T-helper 2 cell treated with Interferon-gamma antibody and Interleukin-4, amounts not matched to agents 5 μg/mL and 100 μg/mL, for 36 hours (primary cell): Measurements from ENCODE around the gene MSI2.

Experiments
- DNase-seq: peaks from one replicate; pipeline ENCODE4 v3.0.0; 2021; ENCODE audit warnings: low spot score
- H3K27ac Mint-ChIP-seq: one replicate; pipeline ENCODE4 v1.8.0; 2021; ENCODE audit warnings: mild to moderate bottlenecking, mixed read lengths
- H3K27me3 Mint-ChIP-seq: one replicate; pipeline ENCODE4 v1.8.0; 2021; ENCODE audit warnings: low read depth, mixed read lengths
- H3K36me3 Mint-ChIP-seq: one replicate; pipeline ENCODE4 v1.8.0; 2021; ENCODE audit warnings: low read depth, mixed read lengths
- H3K4me1 Mint-ChIP-seq: one replicate; pipeline ENCODE4 v1.8.0; 2021; ENCODE audit warnings: low read depth, mixed read lengths
- H3K4me3 Mint-ChIP-seq: one replicate; pipeline ENCODE4 v1.8.0; 2022; ENCODE audit warnings: mild to moderate bottlenecking, moderate library complexity, mixed read lengths
- H3K9me3 Mint-ChIP-seq: one replicate; pipeline ENCODE4 v1.8.0; 2021; ENCODE audit warnings: mixed read lengths

Gene MSI2

DNA sequence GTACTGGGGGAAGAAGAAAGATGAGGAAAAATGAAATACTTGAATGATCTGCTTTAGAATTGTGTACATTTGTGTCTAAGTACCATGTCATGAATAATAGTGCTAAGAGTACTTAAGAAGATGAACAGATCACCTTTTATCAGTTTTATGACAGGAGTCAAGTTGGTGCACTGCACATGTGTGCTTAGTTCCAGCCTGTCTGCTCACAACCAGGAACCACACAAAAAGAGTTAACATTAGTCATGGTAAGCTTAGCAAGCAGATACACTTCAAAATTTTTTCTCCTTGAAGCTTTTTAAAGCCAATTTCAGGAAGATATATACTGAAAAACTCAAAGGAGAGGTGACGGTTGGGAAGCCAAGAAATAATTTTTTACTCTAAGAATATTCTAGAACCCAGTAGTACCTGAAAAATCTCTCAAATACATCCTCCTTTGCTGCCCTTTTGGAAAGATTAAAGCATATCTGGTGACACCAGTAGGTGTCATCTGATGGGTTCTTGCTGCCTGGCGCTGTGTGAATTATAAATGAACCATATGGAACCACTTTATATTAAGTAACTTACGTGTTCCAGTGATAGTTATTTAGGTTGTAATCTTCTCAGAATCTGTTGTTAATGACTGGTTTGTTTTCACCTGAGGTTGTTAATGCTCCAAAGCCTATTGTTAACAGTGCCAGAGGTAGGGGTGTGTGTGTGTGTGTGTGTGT lies 93.4 kb downstream of the MSI2 start:
- DNase-seq, result no peak
- H3K9me3 Mint-ChIP-seq, result no peaks in the 10 kb centered on the region
- H3K4me3 Mint-ChIP-seq, result no peak overlapping the region
- H3K4me1 Mint-ChIP-seq, result peaks cover 16% of the 10 kb centered on the region
- H3K36me3 Mint-ChIP-seq, result peaks cover 52% of the 10 kb centered on the region
- no peak overlapping the region for H3K27ac Mint-ChIP-seq
- no peaks in the 10 kb centered on the region for H3K27me3 Mint-ChIP-seq

DNA sequence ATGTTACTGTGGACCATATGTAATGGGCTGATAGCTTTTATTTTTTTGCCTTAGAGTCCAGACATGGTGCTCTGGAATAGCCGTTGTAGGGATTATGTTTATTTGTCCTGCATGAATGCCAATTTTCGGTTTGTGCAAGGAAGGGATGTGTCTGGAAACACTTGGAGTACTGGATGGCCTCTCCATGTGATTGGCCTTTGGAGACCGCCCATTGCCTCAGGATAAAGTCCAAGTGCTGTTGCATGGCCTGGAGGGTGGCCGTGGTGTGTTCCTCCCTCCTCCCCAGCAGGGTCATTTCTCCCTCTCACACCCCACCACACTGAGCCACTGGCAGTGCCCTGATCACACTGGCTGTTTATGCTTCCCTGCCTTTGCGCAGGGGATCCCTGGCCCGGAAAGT lies 93.9 kb downstream of the MSI2 start:
- Mint-ChIP-seq H3K4me1 (peaks cover 20% of the 10 kb centered on the region), H3K9me3 (no peaks in the 10 kb centered on the region), H3K36me3 (peaks cover 52% of the 10 kb centered on the region), H3K27me3 (no peaks in the 10 kb centered on the region), H3K27ac (no peak overlapping the region), H3K4me3 (no peak overlapping the region)
- DNase-seq, result no peak

DNA sequence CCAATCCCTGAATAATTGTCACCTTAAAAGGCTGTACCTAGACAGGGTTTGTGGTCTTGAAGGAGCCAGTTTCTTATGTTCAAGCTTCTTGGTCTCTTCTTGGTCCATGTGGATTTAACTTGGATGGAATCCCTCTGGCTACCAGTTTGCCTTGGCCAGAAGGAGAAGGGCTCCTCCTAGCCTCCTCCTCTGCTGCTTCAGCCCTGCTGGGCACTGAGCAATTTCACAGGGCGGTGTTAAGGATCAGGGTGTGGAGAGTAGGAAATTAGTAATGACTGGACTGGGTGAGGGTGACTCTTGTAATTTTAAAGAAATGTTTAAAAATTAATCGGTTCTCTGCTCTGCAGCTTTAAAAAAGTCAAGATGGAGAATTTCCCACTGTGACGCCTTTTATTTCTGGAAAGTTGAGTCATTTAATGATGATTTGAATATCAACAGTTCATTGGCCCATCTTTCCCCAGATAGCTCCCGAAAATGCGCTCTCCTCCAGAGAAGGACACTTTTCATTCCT lies 96.4 kb downstream of the MSI2 start:
- H3K4me1 Mint-ChIP-seq, result peaks cover 40% of the 10 kb centered on the region
- DNase-seq, result no peak
- no peaks in the 10 kb centered on the region for H3K27me3 Mint-ChIP-seq
- no peak overlapping the region for H3K27ac Mint-ChIP-seq
- no peak overlapping the region for H3K4me3 Mint-ChIP-seq
- no peaks in the 10 kb centered on the region for H3K9me3 Mint-ChIP-seq
- peaks cover 50% of the 10 kb centered on the region for H3K36me3 Mint-ChIP-seq

DNA sequence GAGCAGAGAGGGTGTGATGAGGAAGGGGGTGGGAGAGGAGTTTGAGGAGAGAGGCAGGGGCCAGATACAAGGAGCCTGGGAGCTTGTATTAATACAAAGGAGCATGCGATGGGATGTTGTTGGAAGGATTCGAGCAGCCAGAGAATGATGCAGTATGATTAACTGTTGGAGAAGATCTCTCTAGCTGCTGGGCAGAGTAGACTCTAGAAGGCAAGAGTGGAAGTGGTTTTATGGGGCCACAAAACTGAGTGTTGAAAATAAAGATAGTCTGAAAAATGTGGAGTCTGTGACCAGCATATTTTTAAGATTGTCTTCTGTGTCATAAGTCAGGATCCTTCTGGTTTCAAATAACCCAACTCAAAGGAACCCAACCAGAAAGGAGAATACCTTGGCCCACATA lies 98.3 kb downstream of the MSI2 start:
- no peak for DNase-seq
- H3K9me3 Mint-ChIP-seq, result no peaks in the 10 kb centered on the region
- H3K27me3 Mint-ChIP-seq, result no peaks in the 10 kb centered on the region
- peak overlapping the region; percentile 54 for H3K27ac Mint-ChIP-seq
- H3K4me1 Mint-ChIP-seq, result peaks cover 49% of the 10 kb centered on the region
- H3K36me3 Mint-ChIP-seq, result peaks cover 32% of the 10 kb centered on the region
- H3K4me3 Mint-ChIP-seq, result peak overlapping the region; percentile 52

DNA sequence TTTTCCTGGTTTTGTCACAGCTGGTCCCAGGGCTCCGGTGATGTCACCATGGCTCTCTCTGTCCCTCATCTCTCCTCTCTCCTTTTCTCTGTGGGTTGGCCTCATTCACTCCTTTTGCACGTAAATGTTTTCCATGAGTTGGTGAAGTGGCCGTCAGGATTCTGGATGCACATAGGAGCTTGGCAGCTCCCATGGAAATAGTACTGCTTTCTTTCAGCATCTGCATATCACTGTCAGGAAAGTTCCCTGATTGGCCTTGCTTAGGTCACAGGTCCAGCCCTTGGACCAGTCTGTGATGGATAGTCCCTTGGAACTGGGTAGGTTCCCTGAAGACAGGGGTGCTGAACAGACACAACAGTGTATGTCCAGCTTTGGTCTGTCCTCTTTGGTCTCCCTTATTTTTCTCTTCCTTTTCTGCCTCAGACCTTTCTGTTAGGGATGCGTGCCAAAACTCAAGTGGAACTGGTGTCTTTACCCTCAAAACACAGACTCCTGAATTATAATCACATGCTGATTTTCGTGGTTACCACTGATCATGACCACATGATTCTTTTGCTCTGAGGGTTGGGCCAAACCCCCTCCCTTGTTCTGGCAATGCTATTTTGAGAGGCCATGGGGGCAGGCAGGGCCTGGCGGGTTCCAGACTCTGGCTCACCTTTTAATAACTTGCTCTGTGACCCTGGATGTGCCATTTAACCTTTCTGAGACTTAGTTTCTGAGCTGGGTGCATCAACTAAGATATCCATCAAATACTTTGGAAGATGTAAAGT lies 99.0 kb downstream of the MSI2 start:
- Mint-ChIP-seq H3K4me3 (peak overlapping the region; percentile 33), H3K27me3 (no peaks in the 10 kb centered on the region), H3K36me3 (peaks cover 29% of the 10 kb centered on the region), H3K9me3 (no peaks in the 10 kb centered on the region), H3K4me1 (peaks cover 49% of the 10 kb centered on the region), H3K27ac (peak overlapping the region; percentile 58)
- no peak for DNase-seq

DNA sequence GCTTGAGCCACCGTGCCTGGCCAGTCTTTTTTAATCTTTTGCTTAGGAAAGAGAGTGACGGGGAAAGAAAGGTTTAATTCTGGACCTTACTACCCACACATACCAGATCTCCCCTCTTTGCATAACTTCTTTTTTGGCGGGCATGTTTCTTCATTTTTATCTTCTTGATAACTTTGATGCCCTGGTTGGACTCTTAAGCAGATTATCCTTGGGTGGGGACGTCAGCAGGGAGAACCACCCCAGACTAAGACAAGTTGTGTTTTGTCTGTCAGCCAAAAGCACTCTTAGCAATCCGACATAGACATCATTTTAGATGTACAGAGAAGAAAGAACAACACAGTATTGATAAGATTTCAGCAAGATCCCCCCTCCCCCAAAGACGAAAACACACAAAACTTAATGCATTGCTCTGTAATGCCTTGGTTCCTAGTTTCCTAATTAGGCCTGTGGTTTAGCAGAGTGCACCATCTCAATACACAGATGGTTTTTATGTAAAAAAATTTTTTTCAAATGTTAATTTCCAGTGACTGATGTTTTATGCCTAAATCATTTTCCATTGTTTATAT lies 99.9 kb downstream of the MSI2 start:
- Mint-ChIP-seq H3K27ac (peak overlapping the region; percentile 3), H3K36me3 (peaks cover 20% of the 10 kb centered on the region), H3K4me1 (peaks cover 49% of the 10 kb centered on the region), H3K9me3 (no peaks in the 10 kb centered on the region), H3K27me3 (no peaks in the 10 kb centered on the region), H3K4me3 (no peak overlapping the region)
- DNase-seq, result no peak

DNA sequence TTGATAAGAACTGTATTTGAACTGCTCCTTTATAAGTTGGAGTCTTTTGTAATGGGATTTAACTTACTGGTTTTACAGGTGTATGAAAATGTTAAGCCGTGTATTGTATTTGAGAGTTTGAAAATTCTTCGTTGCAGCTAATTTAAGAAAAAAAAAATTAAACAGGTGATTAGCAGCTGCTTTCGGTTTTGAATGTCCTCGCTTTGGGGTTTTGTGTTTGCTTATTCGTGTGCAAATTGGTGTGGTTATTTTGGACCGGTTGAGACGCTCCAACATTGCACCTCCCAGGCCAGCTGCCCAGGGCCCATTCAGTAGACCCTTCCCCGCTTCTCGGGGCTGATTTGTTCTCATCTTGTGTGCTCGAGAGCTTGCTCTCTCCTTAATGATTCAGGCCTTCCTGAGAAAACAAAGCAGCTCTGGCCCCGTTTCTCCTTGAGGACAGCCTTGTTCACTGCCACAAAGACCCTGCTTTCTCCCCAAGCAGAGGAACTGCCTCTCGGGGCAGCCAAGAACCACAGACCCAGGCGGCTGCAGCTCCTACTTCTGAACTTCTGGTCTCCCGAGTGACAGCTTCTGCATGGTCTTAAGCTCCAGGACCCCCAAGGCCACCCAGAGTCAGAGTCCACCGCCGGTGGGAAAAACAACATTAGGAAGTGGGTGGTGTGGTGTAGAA lies 100.5 kb downstream of the MSI2 start:
- H3K27me3 Mint-ChIP-seq, result no peaks in the 10 kb centered on the region
- no peak overlapping the region for H3K27ac Mint-ChIP-seq
- peaks cover 16% of the 10 kb centered on the region for H3K36me3 Mint-ChIP-seq
- H3K4me3 Mint-ChIP-seq, result peak overlapping the region; percentile 34
- no peaks in the 10 kb centered on the region for H3K9me3 Mint-ChIP-seq
- peaks cover 49% of the 10 kb centered on the region for H3K4me1 Mint-ChIP-seq
- DNase-seq, result no peak

DNA sequence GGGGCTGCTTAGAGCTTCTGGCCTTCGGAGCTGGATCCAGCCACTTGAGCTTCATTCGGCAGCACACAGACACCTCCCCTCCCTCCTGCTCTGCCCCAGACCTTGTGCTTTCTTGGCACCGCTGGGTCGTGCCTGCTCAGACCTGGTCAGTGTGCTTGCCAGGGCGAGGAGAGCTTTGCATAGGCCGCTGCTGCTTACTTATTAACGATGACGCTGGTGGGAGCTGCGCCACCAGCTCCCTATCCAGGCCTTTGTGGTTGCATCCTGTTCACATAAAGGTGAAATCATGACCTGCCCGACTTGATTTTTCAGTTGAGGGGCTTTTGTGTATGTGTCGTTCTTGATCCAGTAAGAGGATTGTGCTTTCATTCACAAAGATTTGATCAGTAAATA lies 101.1 kb downstream of the MSI2 start:
- DNase-seq, result no peak
- H3K36me3 Mint-ChIP-seq, result peaks cover 14% of the 10 kb centered on the region
- H3K27ac Mint-ChIP-seq, result no peak overlapping the region
- H3K9me3 Mint-ChIP-seq, result no peaks in the 10 kb centered on the region
- peak overlapping the region; percentile 56 for H3K4me3 Mint-ChIP-seq
- peaks cover 49% of the 10 kb centered on the region for H3K4me1 Mint-ChIP-seq
- H3K27me3 Mint-ChIP-seq, result no peaks in the 10 kb centered on the region

DNA sequence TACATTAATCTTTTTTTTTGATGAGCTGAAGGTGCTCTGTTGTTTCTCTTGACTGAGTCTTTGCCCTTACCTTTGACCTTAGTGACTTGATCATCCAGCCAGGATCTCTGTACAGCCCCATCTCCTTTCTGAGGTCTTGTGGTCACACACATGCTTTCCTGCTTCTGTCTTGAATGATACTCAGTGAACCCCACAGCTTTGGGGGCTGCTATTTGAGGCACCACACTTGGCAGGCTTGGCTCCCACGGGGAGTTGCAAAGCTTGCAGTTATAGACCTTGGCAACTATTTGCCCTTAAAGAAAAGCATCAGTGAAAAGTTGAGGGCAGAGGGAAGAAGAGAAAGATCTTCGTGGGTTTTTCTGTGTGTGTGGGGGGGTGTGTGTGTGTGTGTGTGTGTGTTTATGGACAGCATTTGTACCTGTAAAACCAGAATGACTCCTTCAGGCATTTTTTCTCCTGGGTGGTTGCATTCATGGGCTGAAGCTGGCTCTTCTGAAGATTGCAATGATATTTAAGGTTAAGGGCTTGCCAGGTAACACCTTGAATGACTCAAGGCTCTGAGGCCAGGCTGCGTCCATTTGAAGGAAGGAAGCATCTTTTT lies 101.6 kb downstream of the MSI2 start:
- peaks cover 16% of the 10 kb centered on the region for H3K36me3 Mint-ChIP-seq
- H3K4me1 Mint-ChIP-seq, result peaks cover 51% of the 10 kb centered on the region
- H3K27me3 Mint-ChIP-seq, result no peaks in the 10 kb centered on the region
- H3K27ac Mint-ChIP-seq, result peak overlapping the region; percentile 34
- H3K9me3 Mint-ChIP-seq, result no peaks in the 10 kb centered on the region
- H3K4me3 Mint-ChIP-seq, result peak overlapping the region; percentile 56
- peak; percentile 11 for DNase-seq

DNA sequence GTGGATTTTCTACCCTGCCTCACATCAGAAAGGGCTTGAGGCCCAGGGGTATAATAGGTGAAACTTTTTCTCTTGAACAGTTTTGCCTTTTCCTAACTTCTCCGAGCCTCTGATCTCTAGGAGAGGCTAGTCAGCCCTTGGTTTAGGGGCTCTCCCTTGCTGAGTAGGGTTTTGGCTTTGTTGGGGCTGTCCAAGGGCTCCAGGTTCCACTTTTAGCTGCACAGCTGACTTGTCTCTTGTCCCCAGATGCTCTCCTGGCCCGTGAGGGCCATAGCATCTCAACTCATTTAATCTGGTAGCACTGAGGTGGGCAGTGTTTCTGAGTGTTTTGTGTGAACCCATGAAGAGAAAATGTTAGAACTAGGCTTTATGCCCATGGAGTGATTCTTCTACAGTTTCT lies 103.9 kb downstream of the MSI2 start:
- no peak for DNase-seq
- H3K4me1 Mint-ChIP-seq, result peaks cover 35% of the 10 kb centered on the region
- no peak overlapping the region for H3K4me3 Mint-ChIP-seq
- H3K27ac Mint-ChIP-seq, result no peak overlapping the region
- H3K36me3 Mint-ChIP-seq, result peaks cover 8% of the 10 kb centered on the region
- H3K27me3 Mint-ChIP-seq, result no peaks in the 10 kb centered on the region
- no peaks in the 10 kb centered on the region for H3K9me3 Mint-ChIP-seq

DNA sequence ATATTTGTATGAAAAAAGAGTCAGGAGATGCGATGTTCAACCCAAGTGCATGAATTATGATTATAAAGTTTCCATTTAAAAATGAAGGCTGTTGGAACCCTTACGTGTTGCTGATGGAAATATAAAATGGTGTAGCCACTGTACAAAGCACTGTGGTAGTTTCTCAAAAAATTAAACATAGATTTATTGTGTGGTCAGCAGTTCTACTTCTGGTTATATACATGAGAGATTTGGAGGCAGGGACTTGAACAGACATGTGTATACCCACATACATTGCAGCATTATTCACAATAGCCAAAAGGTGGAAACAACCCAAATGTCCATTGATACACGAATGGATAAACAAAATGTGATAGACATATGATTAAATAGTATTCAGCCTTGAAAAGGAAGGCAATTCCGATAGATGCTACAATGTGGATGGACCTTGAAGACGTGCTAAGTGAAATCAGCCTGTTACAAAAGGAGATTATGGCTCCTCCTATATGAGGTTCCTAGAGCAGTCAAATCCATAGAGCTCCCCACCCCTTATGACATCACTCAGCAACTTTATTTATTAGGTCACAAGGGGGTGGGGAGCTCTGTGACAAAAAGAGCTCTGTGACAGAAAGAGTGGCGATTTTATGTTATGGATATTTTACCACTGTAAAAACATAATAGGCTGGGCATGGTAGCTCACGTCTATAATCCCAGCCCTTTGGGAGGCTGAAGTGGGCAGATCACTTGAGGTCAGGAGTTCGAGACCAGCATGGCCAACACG lies 106.7 kb downstream of the MSI2 start:
- no peaks in the 10 kb centered on the region for H3K9me3 Mint-ChIP-seq
- peaks cover 13% of the 10 kb centered on the region for H3K4me1 Mint-ChIP-seq
- no peaks in the 10 kb centered on the region for H3K27me3 Mint-ChIP-seq
- H3K36me3 Mint-ChIP-seq, result peaks cover 6% of the 10 kb centered on the region
- no peak for DNase-seq
- no peak overlapping the region for H3K27ac Mint-ChIP-seq
- H3K4me3 Mint-ChIP-seq, result no peak overlapping the region

DNA sequence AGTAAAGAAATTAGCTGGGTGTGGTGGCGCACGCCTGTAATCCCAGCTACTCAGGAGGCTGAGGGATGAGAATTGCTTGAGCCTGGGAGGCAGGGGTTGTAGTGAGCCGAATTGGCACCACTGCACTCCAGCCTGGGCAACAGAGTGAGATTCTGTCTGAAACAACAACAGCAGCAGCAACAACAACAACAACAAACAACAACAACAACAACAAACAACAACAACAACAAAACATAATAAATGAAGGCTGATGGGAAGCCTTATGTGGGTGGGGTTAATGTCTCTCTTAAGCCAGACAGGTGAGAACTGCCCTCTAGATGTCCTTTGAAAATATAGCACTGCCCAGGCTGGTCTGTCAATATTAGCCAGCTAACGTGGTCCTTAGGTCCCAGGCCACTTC lies 107.3 kb downstream of the MSI2 start:
- Mint-ChIP-seq H3K9me3 (no peaks in the 10 kb centered on the region), H3K36me3 (peaks cover 6% of the 10 kb centered on the region), H3K27ac (no peak overlapping the region), H3K27me3 (no peaks in the 10 kb centered on the region), H3K4me1 (peaks cover 8% of the 10 kb centered on the region), H3K4me3 (no peak overlapping the region)
- no peak for DNase-seq

DNA sequence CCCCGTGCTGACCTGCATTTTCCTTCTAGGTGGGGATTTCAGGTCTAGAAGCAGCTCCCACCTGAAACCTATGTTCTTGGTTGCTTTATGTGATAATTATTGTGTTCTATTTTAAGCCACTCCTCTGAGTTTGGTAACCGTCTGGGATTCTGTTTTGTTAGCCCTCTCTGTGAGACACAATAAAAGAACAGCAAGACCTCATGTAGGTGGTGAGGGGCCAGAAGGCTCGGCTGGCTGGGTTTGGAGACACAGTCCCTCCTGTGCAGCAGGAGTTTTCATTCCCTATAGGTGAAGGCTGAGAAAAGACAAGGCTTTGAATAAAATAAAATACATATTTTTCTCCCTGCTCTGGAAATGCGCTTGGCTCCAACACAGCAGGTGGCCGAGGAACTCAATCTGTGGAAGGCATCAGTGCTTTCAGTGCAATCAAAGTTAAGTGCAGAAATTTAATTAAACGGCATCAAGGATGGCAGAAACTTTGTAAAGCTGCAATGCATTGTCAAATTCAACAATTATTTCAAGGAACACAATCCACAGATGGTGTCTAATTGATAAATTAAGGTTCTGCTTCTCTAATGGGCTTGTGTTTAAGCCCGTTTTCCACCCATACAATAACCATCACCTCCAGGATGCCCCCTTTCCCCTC lies 107.8 kb downstream of the MSI2 start:
- H3K4me1 Mint-ChIP-seq, result peaks cover 11% of the 10 kb centered on the region
- no peaks in the 10 kb centered on the region for H3K27me3 Mint-ChIP-seq
- DNase-seq, result no peak
- H3K27ac Mint-ChIP-seq, result no peak overlapping the region
- no peak overlapping the region for H3K4me3 Mint-ChIP-seq
- no peaks in the 10 kb centered on the region for H3K9me3 Mint-ChIP-seq
- H3K36me3 Mint-ChIP-seq, result peaks cover 6% of the 10 kb centered on the region
